ENCODE measurements around the gene BRK1. TPM values are rescaled to one million over a fixed set of nuclear protein-coding genes. Genes with fewer than 3 reads are reported as not detected.
"Not testable (repeated sequence)": the region's sequence is repeated elsewhere in the genome, so short reads cannot be mapped to it uniquely, and the experiment has no call there.

BRK1 gene
- total RNA-seq, 2 donors from 2014 or later, result 84.8 to 95.0 TPM

DNA sequence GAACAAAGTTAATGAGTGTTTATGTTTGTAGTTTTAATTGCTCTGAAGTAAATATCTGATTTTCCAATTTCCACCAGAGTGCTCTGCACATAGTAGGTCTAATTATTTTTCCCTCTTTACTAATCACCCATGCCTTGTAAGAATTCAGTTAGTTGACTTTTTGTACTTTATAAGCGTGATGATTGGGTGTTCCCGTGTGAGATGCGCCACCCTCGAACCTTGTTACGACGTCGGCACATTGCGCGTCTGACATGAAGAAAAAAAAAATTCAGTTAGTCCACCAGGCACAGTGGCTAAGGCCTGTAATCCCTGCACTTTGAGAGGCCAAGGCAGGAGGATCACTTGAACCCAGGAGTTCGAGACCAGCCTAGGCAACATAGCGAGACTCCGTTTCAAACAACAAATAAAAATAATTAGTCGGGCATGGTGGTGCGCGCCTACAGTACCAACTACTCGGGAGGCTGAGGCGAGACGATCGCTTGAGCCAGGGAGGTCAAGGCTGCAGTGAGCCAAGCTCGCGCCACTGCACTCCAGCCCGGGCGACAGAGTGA is 25.6 kb downstream of the BRK1 start:
- ATAC-seq (peak in 1 of 2 donors; percentile 3), DNase-seq (peak; percentile 29)
- intact Hi-C loops (cut with DNase I), result no loop called here

- intact Hi-C loops (cut with DNase I), result no loop called here
- DNase-seq, result no peak
- no peak for ATAC-seq
These were observed 27.5 kb downstream of the BRK1 start for GRCh38 chr3:10142707-10143560.

DNA sequence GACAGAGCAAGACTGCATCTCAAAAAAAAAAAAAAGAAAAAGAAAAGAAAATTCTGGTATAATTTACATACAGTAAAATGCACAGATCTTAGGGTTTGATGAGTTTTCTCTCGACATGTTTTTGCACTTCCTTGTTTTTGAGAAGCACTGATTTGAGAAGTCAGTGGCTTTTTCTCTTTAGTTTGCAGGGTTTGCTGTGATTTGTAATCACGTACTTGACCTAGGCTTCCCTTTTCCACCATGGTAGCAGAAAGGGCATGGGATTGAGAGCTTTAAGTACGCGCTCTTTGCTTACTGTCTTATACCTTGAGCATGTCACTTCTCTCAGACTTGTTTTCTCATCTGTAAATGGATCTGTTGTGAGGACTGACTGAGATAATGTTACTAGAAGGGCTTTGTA is 30.2 kb downstream of the BRK1 start:
- no peak for ATAC-seq
- intact Hi-C loops (cut with DNase I), result no loop called here
- DNase-seq, result no peak

GRCh38 chr3:10149226-10149625 is 33.8 kb downstream of the BRK1 start:
- intact Hi-C loops (cut with DNase I), result no loop called here
- ATAC-seq, result peak in 1 of 2 donors; percentile 34
- no peak for DNase-seq

DNA sequence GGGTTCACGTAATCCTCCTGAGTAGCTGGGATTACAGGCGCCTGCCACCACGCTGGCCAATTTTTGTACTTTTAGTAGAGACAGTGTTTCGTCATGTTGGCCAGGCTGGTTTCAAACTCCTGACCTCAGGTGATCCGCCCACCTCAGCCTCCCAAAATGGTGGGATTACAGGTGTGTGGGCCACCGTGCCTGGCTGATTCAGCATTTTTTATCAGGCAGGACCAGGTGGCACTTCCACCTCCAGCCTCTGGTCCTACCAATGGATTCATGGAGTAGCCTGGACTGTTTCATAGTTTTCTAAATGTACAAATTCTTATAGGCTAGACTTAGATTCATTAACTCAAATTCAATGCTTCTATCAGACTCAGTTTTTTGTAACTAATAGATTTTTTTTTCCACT is 35.5 kb downstream of the BRK1 start:
- DNase-seq, result no peak
- no peak for ATAC-seq
- intact Hi-C loops (cut with DNase I), result no loop called here

GRCh38 chr3:10154335-10155122 is 39.1 kb downstream of the BRK1 start:
- DNase-seq, result no peak
- no peak for ATAC-seq
- intact Hi-C loops (cut with DNase I), result no loop called here

GRCh38 chr3:10155123-10155472 is 39.6 kb downstream of the BRK1 start:
- ATAC-seq (no peak), DNase-seq (no peak)
- intact Hi-C loops (cut with DNase I), result no loop called here

GRCh38 chr3:10155658-10156057 is 40.2 kb downstream of the BRK1 start:
- ATAC-seq, result no peak
- DNase-seq, result no peak
- intact Hi-C loops (cut with DNase I), result no loop called here

DNA sequence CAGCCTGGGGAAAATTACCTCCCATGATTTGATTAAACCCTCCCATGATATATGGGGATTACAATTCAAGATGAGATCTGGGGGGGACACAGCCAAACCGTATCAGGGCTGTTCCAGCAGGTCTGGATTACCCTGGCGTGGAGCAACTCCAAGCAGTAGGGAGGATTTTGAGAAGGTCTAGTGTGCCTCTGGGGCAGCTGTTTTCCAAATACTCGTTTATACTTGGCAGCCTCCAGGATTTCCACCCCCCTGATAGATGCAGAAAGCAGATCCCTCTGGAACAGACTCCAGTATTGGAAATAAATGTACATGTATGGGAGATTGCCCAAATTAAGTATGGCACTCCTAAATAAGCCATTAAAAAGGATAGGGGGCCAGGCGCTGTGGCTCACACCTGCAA is 41.6 kb downstream of the BRK1 start:
- ATAC-seq (no peak), DNase-seq (no peak)
- intact Hi-C loops (cut with DNase I), result no loop called here

GRCh38 chr3:10158555-10158954 is 43.1 kb downstream of the BRK1 start:
- ATAC-seq; intact Hi-C loops (cut with DNase I); DNase-seq: not testable (repeated sequence)

DNA sequence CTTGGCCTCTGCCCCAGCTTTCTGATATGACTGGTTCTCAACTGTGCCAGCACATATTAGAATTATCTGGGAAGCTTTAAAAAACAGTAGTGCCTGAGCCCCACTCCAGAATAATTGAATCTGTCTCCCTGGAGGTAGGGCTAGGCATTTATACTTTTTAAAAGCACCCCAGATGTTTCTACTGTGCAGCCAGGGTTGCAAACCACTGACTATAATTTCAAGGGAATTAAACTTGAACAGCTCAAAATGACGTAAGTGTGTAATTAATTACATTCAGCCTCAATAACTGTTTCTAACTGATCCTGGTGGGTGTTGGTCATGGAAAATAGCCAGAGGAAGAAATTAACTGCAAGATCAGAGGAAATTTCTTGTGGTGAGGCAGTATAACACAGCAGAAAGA is 44.9 kb downstream of the BRK1 start:
- intact Hi-C loops (cut with DNase I), result loop anchor here in 1 of 2 donors (10.0 kb wide), 1 partner anchor 74 kb away; no protein-coding TSS in a partner anchor
- ATAC-seq (no peak), DNase-seq (no peak)

- ATAC-seq, result no peak
- intact Hi-C loops (cut with DNase I), result loop anchor here in 1 of 2 donors (10.0 kb wide), 1 partner anchor 74 kb away; no protein-coding TSS in a partner anchor
These were observed 45.5 kb downstream of the BRK1 start for GRCh38 chr3:10160925-10161324.

GRCh38 chr3:10162185-10162584 is 46.7 kb downstream of the BRK1 start:
- ATAC-seq (no peak), DNase-seq (no peak)
- intact Hi-C loops (cut with DNase I), result loop anchor here in 1 of 2 donors (10.0 kb wide), 1 partner anchor 73 kb away; no protein-coding TSS in a partner anchor

More at GRCh38 chr3:10160925-10161324, 45.5 kb downstream of the BRK1 start:
- DNase-seq, result no peak

DNA sequence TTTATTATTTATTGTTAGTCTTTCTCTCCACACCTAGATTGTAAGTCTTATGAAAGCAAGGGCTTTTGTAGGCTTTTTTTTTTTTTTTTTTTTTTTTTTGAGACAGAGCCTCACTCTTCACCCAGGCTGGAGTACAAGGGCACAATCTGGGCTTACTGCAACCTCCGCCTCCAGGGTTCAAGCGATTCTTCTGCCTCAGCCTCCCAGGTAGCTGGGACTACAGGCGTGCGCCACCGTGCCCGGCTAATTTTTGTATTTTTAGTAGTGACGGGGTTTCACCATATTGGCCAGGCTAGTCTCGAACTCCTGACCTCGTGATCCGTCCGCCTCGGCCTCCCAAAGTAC is 48.7 kb downstream of the BRK1 start:
- not testable (repeated sequence) for DNase-seq, ATAC-seq
- intact Hi-C loops (cut with DNase I), result loop anchor here (2.0 to 10.0 kb wide), 2 partner anchors 61 to 71 kb away; no protein-coding TSS in a partner anchor

- peak; percentile 84 for DNase-seq
- intact Hi-C loops (cut with DNase I), result loop anchor here (2.0 to 10.0 kb wide), 2 partner anchors 60 to 70 kb away; no protein-coding TSS in a partner anchor
- peak; percentile 97 for ATAC-seq
These were observed 49.3 kb downstream of the BRK1 start, which contains the start of gene IRAK2 for GRCh38 chr3:10164546-10165393. IRAK2 (plus strand) TSS chr3:10164919; CDS start chr3:10164955, 36 bp downstream.

GRCh38 chr3:10166213-10166604 is 50.7 kb downstream of the BRK1 start:
- DNase-seq (no peak), ATAC-seq (no peak)
- intact Hi-C loops (cut with DNase I), result loop anchor here in 1 of 2 donors (10.0 kb wide), 1 partner anchor 69 kb away; no protein-coding TSS in a partner anchor

DNA sequence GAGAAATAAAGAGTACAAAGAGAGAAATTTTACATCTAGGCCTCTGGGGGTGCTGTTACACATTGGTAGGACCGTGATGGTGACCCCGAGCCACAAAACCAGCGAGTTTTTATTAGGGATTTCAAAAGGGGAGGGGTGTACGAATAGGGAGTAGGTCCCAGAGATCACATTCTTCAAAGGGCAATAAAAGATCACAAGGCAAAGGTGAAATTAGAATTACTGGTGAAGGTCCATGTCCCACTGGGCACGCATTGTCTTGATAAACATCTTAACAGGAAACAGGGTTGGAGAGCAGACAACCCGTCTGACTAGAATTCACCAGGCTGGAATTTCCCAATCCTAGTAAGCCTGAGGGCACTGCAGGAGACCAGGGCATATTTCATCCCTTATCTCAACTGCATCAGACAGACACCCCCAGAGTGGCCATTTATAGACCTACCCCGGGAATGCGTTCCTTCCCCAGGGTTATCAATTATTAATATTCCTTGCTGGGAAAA is 53.6 kb downstream of the BRK1 start:
- intact Hi-C loops (cut with DNase I), result loop anchor here in 1 of 2 donors (10.0 kb wide), 1 partner anchor 66 kb away; no protein-coding TSS in a partner anchor
- no peak for ATAC-seq

DNA sequence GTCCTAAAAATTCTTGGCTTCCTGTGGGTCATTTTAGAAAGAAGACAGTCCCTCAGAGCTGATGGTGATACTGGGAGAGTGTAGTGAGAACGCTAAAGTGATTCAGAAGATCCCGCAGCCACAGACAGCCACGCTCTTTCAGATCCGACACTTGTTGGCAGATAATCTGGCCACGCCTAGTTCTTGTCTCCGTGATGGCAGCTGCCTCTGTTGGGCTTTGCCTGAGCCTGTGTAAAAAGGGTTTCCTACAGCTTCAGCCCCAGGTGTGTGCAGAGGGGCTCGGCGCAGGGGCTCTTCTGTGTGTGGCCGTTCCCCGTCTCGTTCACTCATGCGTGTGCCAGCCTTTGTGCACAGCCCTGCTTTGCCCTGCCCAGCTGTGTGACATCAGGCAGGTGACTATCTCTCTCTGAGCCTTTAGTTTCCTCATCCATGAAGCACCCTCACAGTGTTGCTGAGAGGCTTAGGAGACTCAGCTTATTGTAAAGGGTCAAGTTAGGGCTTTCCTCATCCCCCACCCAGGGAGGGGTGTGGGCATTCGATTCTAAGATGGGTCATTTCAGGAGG is 55.5 kb downstream of the BRK1 start:
- DNase-seq, result no peak

More for the DNA sequence above, 53.6 kb downstream of the BRK1 start:
- no peak for DNase-seq

More for the DNA sequence above, 55.5 kb downstream of the BRK1 start:
- no peak for ATAC-seq
- intact Hi-C loops (cut with DNase I), result no loop called here

All from left cardiac atrium (tissue), 4 donors.